NCI-H2107 treated with DMSO at 0.1 percent for 48 hours (cell line): ENCODE measurements around the gene ROCK2.

ENCODE experiments used
- DNase-seq: peaks from one replicate; lab custom pipeline; 2025; ENCODE audit not compliant: unreplicated experiment; lab: John Stamatoyannopoulos, UW

The ROCK2 gene

GRCh38 chr2:11158916-11159573 is 185.4 kb downstream of the ROCK2 start:
- DNase-seq = no peak

- no peak for DNase-seq
Measured at GRCh38 chr2:11157731-11158130, 186.7 kb downstream of the ROCK2 start.

GRCh38 chr2:11157296-11157695 is 187.1 kb downstream of the ROCK2 start:
- no peak for DNase-seq

- no peak for DNase-seq
Measured at GRCh38 chr2:11156396-11157075, 187.9 kb downstream of the ROCK2 start.

- peak; percentile 70 for DNase-seq
Measured at GRCh38 chr2:11155381-11156035, 188.9 kb downstream of the ROCK2 start, which contains the start of gene SLC66A3. Gene SLC66A3 (plus strand): TSS chr2:11155467. CDS start chr2:11155547, 80 bp downstream.

GRCh38 chr2:11154923-11155380 is 189.5 kb downstream of the ROCK2 start:
- DNase-seq = peak; percentile 70

GRCh38 chr2:11154016-11154922 is 190.2 kb downstream of the ROCK2 start:
- DNase-seq = no peak

- DNase-seq = no peak
Measured at GRCh38 chr2:11152591-11152990, 191.8 kb downstream of the ROCK2 start.

- DNase-seq = no peak
Measured at GRCh38 chr2:11147263-11147662, 197.2 kb downstream of the ROCK2 start.

GRCh38 chr2:11146076-11146475 is 198.4 kb downstream of the ROCK2 start:
- DNase-seq = no peak

GRCh38 chr2:11145350-11145749 is 199.1 kb downstream of the ROCK2 start:
- no peak for DNase-seq

- DNase-seq = no peak
Measured at GRCh38 chr2:11144738-11145079, 199.7 kb downstream of the ROCK2 start.

- peak; percentile 8 for DNase-seq
Measured at GRCh38 chr2:11144077-11144737, 200.2 kb downstream of the ROCK2 start.

GRCh38 chr2:11142987-11143386 is 201.4 kb downstream of the ROCK2 start:
- DNase-seq = no peak

- no peak for DNase-seq
Measured at GRCh38 chr2:11142330-11142729, 202.1 kb downstream of the ROCK2 start.

GRCh38 chr2:11141319-11141718 is 203.1 kb downstream of the ROCK2 start:
- DNase-seq = no peak

GRCh38 chr2:11140492-11140891 is 203.9 kb downstream of the ROCK2 start:
- DNase-seq = no peak

GRCh38 chr2:11134349-11134748 is 210.1 kb downstream of the ROCK2 start:
- no peak for DNase-seq

GRCh38 chr2:11133936-11134320 is 210.5 kb downstream of the ROCK2 start:
- DNase-seq = no peak

GRCh38 chr2:11133238-11133935 is 211.0 kb downstream of the ROCK2 start:
- no peak for DNase-seq
